GM19324 (cell line): ENCODE data around the gene NAA35.
"Not testable (repeated sequence)": the region's sequence is repeated elsewhere in the genome, so short reads cannot be mapped to it uniquely, and the experiment has no call there.

ENCODE experiments used
- ATAC-seq: cut with Tn5 transposase; IDR thresholded peaks from one replicate; pipeline ENCODE4 v1.9.1; 2021; ENCODE audit warnings: mild to moderate bottlenecking, moderate library complexity; ENCODE audit not compliant: unreplicated experiment, low FRiP score

NAA35 gene

DNA sequence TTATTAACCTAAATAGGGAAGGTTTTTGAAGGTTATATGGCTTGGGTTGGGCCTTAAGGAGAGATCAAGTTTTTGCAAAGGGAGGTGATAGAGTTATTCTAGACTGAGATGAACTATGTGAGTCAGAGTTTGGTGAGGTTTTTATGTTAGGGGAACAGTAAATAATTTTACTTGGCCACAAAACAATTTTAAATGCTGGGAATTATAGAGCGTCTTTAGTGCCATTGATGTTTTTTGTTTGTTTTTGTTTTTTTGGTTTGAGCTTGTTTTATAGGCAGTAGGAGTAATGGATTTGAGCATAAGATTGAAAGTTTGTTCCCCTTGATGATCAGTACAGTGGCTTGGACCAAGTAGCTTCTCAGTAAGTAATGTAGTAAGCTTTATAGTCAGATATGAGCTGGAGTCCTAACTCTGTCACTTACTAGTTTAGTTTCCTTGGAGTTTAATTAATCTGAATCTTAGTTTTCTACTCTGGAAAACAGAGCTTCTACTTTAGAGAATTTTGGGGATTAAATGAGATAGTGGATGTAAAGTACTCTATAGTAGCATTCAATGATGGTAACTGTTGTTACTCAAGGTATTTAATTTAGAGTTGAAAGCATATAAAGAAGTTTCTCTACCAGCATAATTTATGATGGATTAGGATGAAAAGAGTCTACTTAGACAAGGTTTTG, 2.9 kb downstream of the NAA35 start:
- ATAC-seq, result no peak

- ATAC-seq, result no peak
These were observed 3.7 kb downstream of the NAA35 start for GRCh38 chr9:85944672-85945071.

- no peak for ATAC-seq
These were observed 8.8 kb downstream of the NAA35 start for GRCh38 chr9:85949586-85950335.

- ATAC-seq, result no peak
These were observed 19.0 kb downstream of the NAA35 start for GRCh38 chr9:85959955-85960354.

DNA sequence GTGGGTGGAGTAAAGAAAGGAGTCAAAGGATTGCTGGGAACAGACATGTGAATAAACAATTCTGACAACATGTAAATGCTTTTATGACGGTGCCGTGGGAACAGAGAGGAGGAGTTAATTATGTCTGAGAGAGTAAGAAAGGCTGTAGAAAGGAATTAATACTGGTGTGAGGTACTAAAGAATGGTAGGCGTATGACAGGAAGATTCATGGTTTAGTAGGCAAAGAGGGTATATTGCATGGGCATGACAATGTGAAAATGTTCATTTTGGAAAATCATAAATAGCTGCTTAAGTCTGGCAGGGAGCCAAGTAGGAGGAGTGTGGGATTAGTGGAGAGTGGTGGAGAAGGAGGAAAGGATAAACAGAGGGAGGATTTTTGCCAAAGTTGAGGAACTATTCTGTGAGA, 19.7 kb downstream of the NAA35 start:
- ATAC-seq, result no peak

- no peak for ATAC-seq
These were observed 23.6 kb downstream of the NAA35 start for GRCh38 chr9:85964526-85964925.

DNA sequence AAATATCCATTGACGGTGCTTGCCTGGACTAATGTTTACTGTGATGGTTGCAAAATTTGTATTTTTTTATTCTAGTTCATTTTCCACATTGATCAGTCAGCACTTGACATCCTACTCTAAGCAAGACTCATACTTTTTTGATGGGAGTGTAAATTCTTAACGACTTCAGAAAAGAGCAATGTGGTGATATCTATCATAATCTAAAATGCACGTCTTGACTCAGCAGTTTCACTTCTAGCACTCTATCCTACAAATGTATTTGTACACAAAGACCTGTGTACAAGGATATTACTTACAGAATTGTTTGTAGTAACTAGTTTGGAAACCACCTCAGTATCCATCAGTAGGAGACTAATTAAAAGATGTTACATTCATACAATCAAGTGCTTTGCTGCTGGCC, 24.0 kb downstream of the NAA35 start:
- no peak for ATAC-seq

GRCh38 chr9:85969727-85970126, 28.8 kb downstream of the NAA35 start:
- no peak for ATAC-seq

DNA sequence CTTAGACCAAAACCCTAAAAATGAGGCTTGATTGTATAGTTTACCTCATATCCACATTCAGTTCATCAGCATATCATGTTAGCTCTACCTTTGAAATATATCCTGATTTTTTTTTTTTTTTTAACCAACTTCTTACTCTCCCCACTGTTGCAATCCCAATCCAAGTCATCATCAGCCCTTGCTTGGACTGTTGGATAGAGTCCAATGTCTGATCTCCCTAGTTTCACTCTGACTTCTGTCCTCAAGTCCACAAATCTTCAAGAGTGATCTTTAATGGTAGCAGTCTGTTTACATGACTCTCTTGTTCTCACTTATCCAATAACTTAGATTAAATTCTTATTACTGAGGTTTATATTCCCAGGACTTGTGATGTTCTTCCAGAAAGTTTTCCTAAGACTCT, 30.8 kb downstream of the NAA35 start:
- no peak for ATAC-seq

- ATAC-seq, result no peak
These were observed 32.3 kb downstream of the NAA35 start for GRCh38 chr9:85973238-85973637.

DNA sequence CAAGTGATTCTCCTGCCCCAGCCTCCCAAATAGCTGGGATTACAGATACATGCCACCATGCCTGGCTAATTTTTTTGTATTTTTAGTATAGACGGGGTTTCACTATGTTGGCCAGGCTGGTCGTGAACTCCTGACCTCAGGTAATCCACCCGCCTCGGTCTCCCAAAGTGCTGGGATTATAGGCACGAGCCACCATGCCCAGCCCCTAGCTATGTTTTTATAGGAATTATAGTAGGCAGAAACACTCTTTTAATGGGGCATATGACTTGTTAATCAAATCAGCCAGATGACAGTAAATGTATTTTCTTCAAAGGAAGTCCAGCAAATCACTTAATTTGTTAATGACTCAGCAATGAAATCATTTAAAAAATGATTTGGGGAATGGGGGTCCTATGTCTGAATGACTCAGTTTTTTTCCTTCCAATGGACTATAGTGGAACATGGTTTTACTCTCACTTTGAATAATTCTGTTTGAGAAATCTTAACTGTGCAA, 33.2 kb downstream of the NAA35 start:
- not testable (repeated sequence) for ATAC-seq

DNA sequence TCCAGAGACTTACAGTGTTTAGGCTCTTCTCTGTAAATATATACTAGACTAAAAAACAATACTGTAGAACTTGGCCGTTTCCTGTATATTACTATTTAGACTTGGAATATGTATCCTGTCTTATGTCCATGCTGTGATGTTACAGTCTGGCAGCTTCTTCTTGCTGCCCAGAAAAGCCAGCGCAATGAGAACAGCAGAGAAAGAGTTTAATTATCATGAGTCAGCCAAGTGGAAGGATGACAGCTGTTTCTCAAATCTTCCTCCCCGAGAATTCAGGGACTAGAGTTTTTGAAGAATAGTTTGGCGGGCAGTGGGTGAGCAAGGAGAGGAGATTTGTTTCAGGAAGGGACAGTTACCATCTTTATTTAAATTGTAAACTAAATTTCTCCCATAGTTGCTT, 37.5 kb downstream of the NAA35 start:
- no peak for ATAC-seq

DNA sequence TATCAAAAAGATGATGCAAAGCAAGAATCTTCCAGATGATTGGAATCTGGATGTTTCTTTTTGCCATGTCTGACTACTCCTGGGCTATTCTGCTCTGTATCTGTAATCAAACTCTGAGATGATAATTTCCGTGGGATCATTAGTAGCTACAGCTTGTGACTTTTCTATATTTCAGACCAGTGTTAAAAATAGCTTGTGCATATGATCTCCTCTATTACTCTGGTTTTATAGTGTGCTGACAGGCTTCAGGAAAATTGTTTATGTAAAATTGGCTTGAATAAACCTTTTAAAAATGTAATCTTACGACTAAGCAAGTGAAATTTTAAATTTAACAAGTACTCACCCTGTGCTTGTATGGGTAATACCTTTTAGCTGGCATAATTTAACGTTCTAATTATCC, 40.4 kb downstream of the NAA35 start:
- ATAC-seq, result no peak

GRCh38 chr9:85984457-85984856, 43.5 kb downstream of the NAA35 start:
- no peak for ATAC-seq

GRCh38 chr9:85987236-85987635, 46.3 kb downstream of the NAA35 start:
- ATAC-seq, result no peak

GRCh38 chr9:85994191-85994590, 53.2 kb downstream of the NAA35 start:
- no peak for ATAC-seq

DNA sequence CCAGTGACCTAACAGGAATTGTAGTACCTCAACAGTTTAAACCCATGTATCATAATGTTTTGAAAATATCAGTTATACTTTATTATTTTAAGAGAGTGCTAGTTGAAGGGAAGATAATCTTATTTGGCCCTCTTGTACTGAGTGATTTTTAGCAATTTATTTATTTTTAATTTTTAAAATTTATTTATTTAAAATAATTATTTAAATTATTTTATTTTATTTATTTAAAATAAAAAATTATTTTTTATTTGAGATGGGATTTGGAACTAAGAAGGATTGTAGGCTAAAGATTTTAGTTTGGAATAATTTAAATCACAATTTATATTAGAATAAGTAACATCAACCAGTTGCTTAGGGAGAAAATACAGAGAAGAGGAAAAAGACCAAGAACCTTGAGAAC, 54.2 kb downstream of the NAA35 start:
- no peak for ATAC-seq

- ATAC-seq, result no peak
These were observed 54.7 kb downstream of the NAA35 start for GRCh38 chr9:85995599-85995998.

DNA sequence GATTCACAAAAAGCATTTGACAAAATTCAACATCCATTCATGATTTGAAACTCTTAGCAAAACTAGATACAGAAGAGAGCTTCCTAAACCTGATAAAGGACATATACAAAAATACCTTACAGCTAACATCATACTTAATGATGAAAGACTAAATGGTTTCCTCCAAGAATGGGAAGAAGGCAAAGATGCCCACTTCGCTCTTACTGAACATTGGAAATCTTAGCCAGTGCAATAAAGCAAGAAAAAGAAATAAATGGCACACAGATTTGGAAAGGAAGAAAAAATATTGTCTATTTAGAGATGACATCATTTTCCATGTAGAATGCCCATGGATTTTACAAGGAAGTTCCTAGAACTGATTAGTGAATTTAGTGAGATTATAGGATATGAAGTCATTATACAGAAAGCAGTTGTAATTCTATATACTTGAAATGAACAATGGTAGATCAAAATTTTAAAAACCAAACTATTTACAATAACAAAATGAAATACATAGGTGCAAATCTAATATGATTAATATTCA, 64.4 kb downstream of the NAA35 start:
- no peak for ATAC-seq

GRCh38 chr9:86009133-86009532, 68.2 kb downstream of the NAA35 start:
- no peak for ATAC-seq

- no peak for ATAC-seq
These were observed 79.8 kb downstream of the NAA35 start for GRCh38 chr9:86020731-86021130.

- no peak for ATAC-seq
These were observed 80.2 kb downstream of the NAA35 start for GRCh38 chr9:86021166-86021565.
